OCI-LY7 (cell line): ENCODE results near the gene CDK18.

Experiments
- CTCF ChIP-seq: fragments of 200-600 bp; sonication (generic); conservative IDR thresholded peaks from 2 replicates; pipeline ENCODE4 v1.5.1; 2014; ENCODE audit warnings: mild to moderate bottlenecking, antibody characterized with exemption, low read length, moderate library complexity, mixed read lengths
- EZH2phosphoT487 ChIP-seq: fragments of 200-600 bp; sonication (generic); IDR thresholded peaks from 2 replicates; pipeline ENCODE4 v1.6.1; 2018; ENCODE audit warnings: low read depth, borderline replicate concordance, mild to moderate bottlenecking, mixed run types, antibody characterized with exemption, low read length, moderate library complexity, mixed read lengths

- TF ChIP-seq CTCF (no peak), EZH2phosphoT487 (no peak)
Measured at GRCh38 chr1:205533748-205534443, 29.4 kb downstream of the CDK18 start.
